K562 (cell line): ENCODE measurements around the gene FAM174C. TPM values are rescaled to one million over a fixed set of nuclear protein-coding genes. Genes with fewer than 3 reads are reported as not detected.
A peak's percentile ranks its signal among the peaks of the same experiment; 100 is the strongest.

Source experiments
- ATAC-seq: fragments of 200-7000 bp; cut with Tn5 transposase; 3 replicates; pipeline ENCODE4 v1.9.1; 2020; ENCODE audit warnings: moderate library complexity
- BruUV-seq: library from RNA; stranded (reverse); fragments of 400-500 nt; replicated peaks from 2 replicates; lab custom pipeline; 2021; lab: Mats Ljungman, UMichigan
- CTCF ChIA-PET: fragments of 300-600 bp; formaldehyde crosslinking; extraction: SDS; loops from one replicate; lab custom pipeline; 2021; ENCODE audit warnings: low intra/inter-chr PET ratio; lab: Yijun Ruan, JAX
- POLR2A ChIA-PET: fragments of 300-600, 350-650 bp; sonication (Branson Sonifier 250); formaldehyde crosslinking; extraction: SDS; loops from one replicate; lab custom pipeline; 2021; ENCODE audit warnings: antibody characterized with exemption, inconsistent platforms; lab: Yijun Ruan, JAX
- DNase-seq, 4 experiments: peaks; one replicate each; pipeline versions ENCODE4 v3.0.0 to v3.0.0-alpha.2; 2011 to 2018; ENCODE audit warnings: low spot score in 3 of 4, mixed read lengths in 3 of 4; ENCODE audit errors: extremely low read depth in 1 of 4
- FAIRE-seq: peaks from 2 replicates; lab custom pipeline; 2011; peaks lifted over from hg19 to GRCh38; lab: Jason Lieb, UNC
- H2AFZ ChIP-seq: 2 replicates; pipeline ENCODE4 v1.6.0; 2011; ENCODE audit warnings: low read depth, low read length, control low read depth, inconsistent platforms
- H3K27ac ChIP-seq: fragments of 200-600 bp; 3 replicates; pipeline ENCODE4 v1.8.0; 2011; ENCODE audit warnings: low read depth, mild to moderate bottlenecking, control low read depth, inconsistent platforms, low read length, moderate library complexity, mixed read lengths; ENCODE audit errors: extremely low read depth
- H3K27me3 ChIP-seq, 2 experiments: fragments of 300-600 bp in 1 of 2; 2 replicates in 1 of 2; 3 replicates in 1 of 2; pipeline versions ENCODE4 v1.6.0 to v1.8.0; 2011; ENCODE audit warnings: inconsistent platforms in 2 of 2, low read length in 2 of 2, mild to moderate bottlenecking in 1 of 2, mixed read lengths in 1 of 2, moderate library complexity in 1 of 2; ENCODE audit not compliant: control insufficient read depth in 2 of 2, insufficient read depth in 2 of 2
- H3K36me3 ChIP-seq: fragments of 300-600 bp; 3 replicates; pipeline ENCODE4 v1.8.0; 2011; ENCODE audit warnings: mild to moderate bottlenecking, low read length, inconsistent platforms; ENCODE audit not compliant: control insufficient read depth, insufficient read depth
- H3K4me1 ChIP-seq, 2 experiments: fragments of 200-600 bp in 1 of 2; replicated peaks in 1 of 2; 2 replicates in 1 of 2; 3 replicates in 1 of 2; pipeline versions ENCODE4 v1.5.1 to v1.8.0; 2011; ENCODE audit warnings: inconsistent platforms in 2 of 2, low read length in 2 of 2, mild to moderate bottlenecking in 1 of 2, mixed read lengths in 1 of 2, moderate library complexity in 1 of 2; ENCODE audit not compliant: control insufficient read depth in 2 of 2, insufficient read depth in 2 of 2
- H3K4me2 ChIP-seq: 2 replicates; pipeline ENCODE4 v1.6.1; 2011; ENCODE audit warnings: low read length, control low read depth, inconsistent platforms, mixed read lengths; ENCODE audit not compliant: insufficient read depth
- H3K4me3 ChIP-seq: fragments of 200-600 bp; sonication (generic), shearing (Covaris generic); 2 replicates; pipeline ENCODE4 v1.5.1; 2016; ENCODE audit warnings: control low read depth, inconsistent platforms
- H3K79me2 ChIP-seq: fragments of 200-600 bp; 3 replicates; pipeline ENCODE4 v1.8.0; 2011; ENCODE audit warnings: low read length, inconsistent platforms; ENCODE audit not compliant: control insufficient read depth, insufficient read depth
- H3K9ac ChIP-seq, 2 experiments: 2 replicates each; pipeline versions ENCODE4 v1.6.0 to v1.6.1; 2011; ENCODE audit warnings: low read depth in 2 of 2, low read length in 2 of 2, control low read depth in 1 of 2, inconsistent platforms in 1 of 2, mild to moderate bottlenecking in 1 of 2, mixed read lengths in 1 of 2; ENCODE audit not compliant: insufficient read depth in 1 of 2
- H3K9me1 ChIP-seq: one replicate; pipeline ENCODE4 v1.6.0; 2011; ENCODE audit warnings: inconsistent platforms, mild to moderate bottlenecking, low read length, moderate library complexity; ENCODE audit not compliant: control insufficient read depth, insufficient read depth
- H3K9me3 ChIP-seq: replicated peaks from 2 replicates; pipeline ENCODE4 v1.5.1; 2011; ENCODE audit warnings: low read depth, low read length, inconsistent platforms; ENCODE audit not compliant: control insufficient read depth, insufficient read depth
- H4K20me1 ChIP-seq: replicated peaks from 2 replicates; pipeline ENCODE4 v1.6.1; 2011; ENCODE audit warnings: low read length, inconsistent platforms, mixed read lengths; ENCODE audit not compliant: control insufficient read depth, insufficient read depth
- ATF4 ChIP-seq: fragments of 450-650 bp; formaldehyde crosslinking; IDR thresholded peaks from 2 replicates; pipeline ENCODE4 v1.4.0; 2022; ENCODE audit warnings: mild to moderate bottlenecking, moderate library complexity
- DIDO1 ChIP-seq: fragments of 450-650 bp; IDR thresholded peaks from 2 replicates; pipeline ENCODE4 v1.6.1; 2016; ENCODE audit warnings: low read depth, missing biosample characterization, missing genetic modification characterization
- E2F8 ChIP-seq: fragments of 450-650 bp; IDR thresholded peaks from 2 replicates; pipeline ENCODE4 v1.7.1; 2018; ENCODE audit warnings: mild to moderate bottlenecking, low read depth; ENCODE audit not compliant: partially characterized antibody
- HNRNPUL1 ChIP-seq: fragments of 200-400 bp; formaldehyde crosslinking; IDR thresholded peaks from 2 replicates; pipeline ENCODE4 v1.6.1; 2017; ENCODE audit warnings: low read length
- MEIS2 ChIP-seq: fragments of 450-650 bp; IDR thresholded peaks from 2 replicates; pipeline ENCODE4 v1.6.1; 2014; ENCODE audit warnings: mild to moderate bottlenecking; ENCODE audit not compliant: partially characterized antibody
- NCOA6 ChIP-seq: fragments of 450-650 bp; IDR thresholded peaks from 2 replicates; pipeline ENCODE4 v1.6.1; 2017; ENCODE audit warnings: mild to moderate bottlenecking
- NFRKB ChIP-seq: fragments of 450-650 bp; IDR thresholded peaks from 2 replicates; pipeline ENCODE4 v1.6.1; 2016; ENCODE audit warnings: low read depth
- POLR2B ChIP-seq: fragments of 450-650 bp; IDR thresholded peaks from 2 replicates; pipeline ENCODE4 v1.6.1; 2018; ENCODE audit warnings: low read depth; ENCODE audit not compliant: partially characterized antibody
- RBM39 ChIP-seq: fragments of 200-400 bp; formaldehyde crosslinking; optimal IDR thresholded peaks from 2 replicates; pipeline ENCODE3; 2018; ENCODE audit warnings: low read depth, low read length
- SP1 ChIP-seq: sonication (generic); formaldehyde crosslinking; IDR thresholded peaks from 2 replicates; pipeline ENCODE4 v1.8.1; 2022; ENCODE audit warnings: mild to moderate bottlenecking, missing genetic modification reagents
- U2AF2 ChIP-seq: fragments of 200-400 bp; formaldehyde crosslinking; optimal IDR thresholded peaks from 2 replicates; pipeline ENCODE3; 2017; ENCODE audit warnings: low read depth, mild to moderate bottlenecking, low read length
- ZBTB2 ChIP-seq: fragments of 450-650 bp; IDR thresholded peaks from 2 replicates; pipeline ENCODE4 v1.6.1; 2016; ENCODE audit warnings: antibody characterized with exemption
- ZBTB33 ChIP-seq: sonication (generic); formaldehyde crosslinking; IDR thresholded peaks from 2 replicates; pipeline ENCODE4 v1.8.1; 2023; ENCODE audit warnings: mild to moderate bottlenecking, missing genetic modification reagents
- ZNF324 ChIP-seq: fragments of 250-450 bp; sonication (Bioruptor Pico); IDR thresholded peaks from 2 replicates; pipeline ENCODE4 v1.4.0; 2020; ENCODE audit warnings: mild to moderate bottlenecking
- ZNF431 ChIP-seq: sonication (generic); formaldehyde crosslinking; IDR thresholded peaks from 2 replicates; pipeline ENCODE4 v1.8.0; 2022; ENCODE audit warnings: mild to moderate bottlenecking, missing genetic modification reagents
- ZSCAN32 ChIP-seq: fragments of 450-650 bp; formaldehyde crosslinking; IDR thresholded peaks from 2 replicates; pipeline ENCODE4 v1.4.0; 2020; ENCODE audit warnings: mild to moderate bottlenecking, moderate library complexity
- WGBS: fragments of 100-300 bp; shearing (Covaris generic); methylation state at CpG from one replicate; pipeline ENCODE4 v1.1.6; 2016; ENCODE audit warnings: low coverage, mixed read lengths; ENCODE audit not compliant: insufficient coverage; ENCODE audit errors: missing lambda C conversion rate; 5-methylcytosine and 5-hydroxymethylcytosine counted together
- in situ Hi-C: fragments of 300-500 bp; cut with MboI; formaldehyde crosslinking; loops from 4 replicates; pipeline ENCODE4 v1.15.0; 2018; ENCODE audit warnings: inconsistent platforms, mixed read lengths
- intact Hi-C: fragments of 100-400 bp; cut with micrococcal nuclease; formaldehyde crosslinking; loops from 2 replicates; pipeline ENCODE4 v1.14.2; 2022
- polyA plus RNA-seq, 8 experiments: library from polyadenylated mRNA; depleted of rRNA in 4 of 8; stranded (reverse) in 5 of 8; unstranded in 3 of 8; fragments of >200 nt; fragmentation: Nextera tagmentation in 2 of 8; fragmentation: Illumina TruSeq in 1 of 8; extraction: Ambion mirVana in 2 of 8; extraction: Trizol in 1 of 8; gene quantifications; 2 replicates each; pipeline versions ENCODE4 v1.2.1 to v1.2.3, GENCODE V29; 2011 to 2014; ENCODE audit warnings: inconsistent platforms in 1 of 8, missing spikeins in 1 of 8
- total RNA-seq, 7 experiments: library from RNA; depleted of rRNA in 6 of 7; stranded (reverse); fragments of >200 nt in 6 of 7; fragmentation: Illumina TruSeq in 2 of 7; extraction: Trizol in 2 of 7; gene quantifications; 2 replicates each; pipeline versions ENCODE4 v1.2.1 to v1.2.3, GENCODE V29; 2011 to 2021; ENCODE audit warnings: low replicate concordance in 1 of 7

The FAM174C gene
- total and polyA plus RNA-seq, 9 of the 15 experiments (the other 6 are each of a cell fraction or from before 2014, with no cell fraction given), result 0.66 to 89.6 (median 20.3) TPM

- H3K27ac ChIP-seq, result no peak overlapping the region
- BruUV-seq, result no TSS peak
- H3K9me3 ChIP-seq, result no peaks in the 10 kb centered on the region
- ChIA-PET CTCF (no interaction called here), POLR2A (interaction anchor here (0.6 to 0.9 kb wide), 2 partner anchors 35 to 44 kb away, joined by 3 read pairs; partner anchors contain the start of gene FAM174C)
- peaks cover 2 to 60% of the 10 kb centered on the region in 2 experiments; a peak in 4 of 5 replicates for H3K4me1 ChIP-seq
- FAIRE-seq, result no peak
- H3K27me3 ChIP-seq, result no peaks in the 10 kb centered on the region
- in situ Hi-C loops, result no loop called here
- intact Hi-C loops, result no loop called here
- no peak overlapping the region for H2AFZ ChIP-seq
- ATAC-seq, result peak; percentile 40
- no peak overlapping the region for H3K4me2 ChIP-seq
- peak overlapping the region in 1 of 2 experiments; percentile 79; a peak in 2 of 4 replicates for H3K9ac ChIP-seq
- no peaks in the 10 kb centered on the region for H3K9me1 ChIP-seq
- peaks cover 3% of the 10 kb centered on the region; the same call in 1 of the 2 replicates for H4K20me1 ChIP-seq
- no peak overlapping the region for H3K4me3 ChIP-seq
- no peaks in the 10 kb centered on the region for H3K79me2 ChIP-seq
- no peak for DNase-seq
- WGBS, result 56% methylated on average over 37 of the region's 46 CpGs
- no peaks in the 10 kb centered on the region for H3K36me3 ChIP-seq
- TF ChIP-seq ZBTB2, result no peak
- TF ChIP-seq DIDO1 (tag), result no peak
- TF ChIP-seq NFRKB, result no peak
- no peak for TF ChIP-seq HNRNPUL1
- TF ChIP-seq SP1 (CRISPR knock-in tag), result no peak
- TF ChIP-seq E2F8, result no peak
- no peak for TF ChIP-seq RBM39
- TF ChIP-seq ATF4 (CRISPR knock-in tag), result no peak
- TF ChIP-seq MEIS2, result no peak
- no peak for TF ChIP-seq ZNF324 (CRISPR knock-in tag)
- TF ChIP-seq NCOA6, result no peak
- TF ChIP-seq ZBTB33 (CRISPR knock-in tag), result peak; percentile 49; the same call in 1 of the 2 replicates
- TF ChIP-seq U2AF2, result no peak
- TF ChIP-seq POLR2B, result no peak
- TF ChIP-seq ZSCAN32 (CRISPR knock-in tag), result no peak
- TF ChIP-seq ZNF431, result no peak
Observed at GRCh38 chr19:1318678-1319471, 43.5 kb downstream of the FAM174C start.
